Heart left ventricle (tissue), 13 donors: ENCODE results near the gene MICAL2.

Source experiments
- CTCF ChIP-seq, 12 donors: fragments of 200-600 bp; sonication (generic) in 4 of 12; IDR thresholded peaks; one replicate each; pipeline versions ENCODE4 v1.5.0 to v1.8.0; 2018 to 2022; ENCODE audit warnings: antibody characterized with exemption in 12 of 12, mild to moderate bottlenecking in 5 of 12
- POLR2A ChIP-seq, 2 donors: fragments of 450-650 bp; IDR thresholded peaks; one replicate each; pipeline ENCODE4 v1.6.1; 2017; ENCODE audit warnings: antibody characterized with exemption in 2 of 2, mild to moderate bottlenecking in 2 of 2, moderate library complexity in 2 of 2
- donor health status: ischemic (EF 13 %, LVEDD 7.1; RV severe dilation, severe dysfunction).
- donor health status: DM: no; HTN: yes; CAD: no.
- donor health status: DM: no; HTN: no; CAD: no.
- donor health status: ischemic (EF 25% LVEDD 6.9; RV normal size, moderate dysfunction).
- donor health status: ischemic (EF 25% LVEDD 5.7; RV mildly dilated, moderate dysfunction).
- donor health status: ischemic (EF 35%, LVEDD 5.7; RV mildly dilated, moderate dysfunction).
- donor health status: nonischemic (EF 11% LVEDD 7.7; RV severe dilation, severe dysfunction).
- donor health status: DM: yes; HTN: yes; CAD: no.
- donor health status: PGD.
- donor health status: ischemic (EF 29% LVEDD 5.4; RV normal size, mild dysfunction).
- donor health status: nonischemic (EF 23%, LVEDD 6.1; RV moderate dilation, normal function).

- TF ChIP-seq POLR2A (IDR thresholded peaks at IDR 0.05), result no peak
- no peak for TF ChIP-seq CTCF (IDR thresholded peaks at IDR 0.05)
Observed at GRCh38 chr11:12124306-12124705, 13.9 kb downstream of the MICAL2 start.
